Measurements from ENCODE around the gene SCN1B. TPM values are rescaled to one million over a fixed set of nuclear protein-coding genes. Genes with fewer than 3 reads are reported as not detected.
"Not testable (repeated sequence)": the region's sequence is repeated elsewhere in the genome, so short reads cannot be mapped to it uniquely, and the experiment has no call there.

The SCN1B gene
- total RNA-seq, 1 donor from 2014 or later: 1.3 TPM

DNA sequence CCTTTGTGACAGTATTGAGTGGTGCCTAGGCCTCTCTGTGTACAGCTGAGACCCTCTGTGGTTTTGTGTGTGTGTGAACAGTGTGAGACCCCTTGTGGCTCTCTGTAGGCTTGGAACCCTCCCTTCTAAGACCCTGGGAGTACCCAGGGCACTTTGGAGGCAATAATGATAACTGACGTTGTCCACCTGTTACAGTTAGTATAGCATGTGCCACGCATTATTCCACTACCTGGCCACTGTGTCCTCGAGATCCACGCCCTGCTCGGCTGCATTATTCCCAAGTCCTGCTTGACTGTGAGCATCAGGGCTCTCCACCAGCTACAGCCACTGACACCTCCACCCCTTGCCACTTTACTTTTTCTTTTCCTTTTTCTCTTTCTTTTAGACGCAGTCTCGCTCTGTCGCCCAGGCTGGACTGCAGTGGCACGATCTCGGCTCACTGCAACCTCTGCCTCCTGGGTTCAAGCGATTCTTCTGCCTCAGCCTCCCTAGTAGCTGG is 28.2 kb upstream of the SCN1B start:
- no peak for DNase-seq (ENCODE audit: low read depth)
- no peak for TF ChIP-seq CTCF (conservative IDR thresholded peaks at IDR 0.05; ENCODE audit: low read depth, low read length)
- no peak overlapping the region for H3K4me3 ChIP-seq (ENCODE audit: low read depth, low read length)

DNA sequence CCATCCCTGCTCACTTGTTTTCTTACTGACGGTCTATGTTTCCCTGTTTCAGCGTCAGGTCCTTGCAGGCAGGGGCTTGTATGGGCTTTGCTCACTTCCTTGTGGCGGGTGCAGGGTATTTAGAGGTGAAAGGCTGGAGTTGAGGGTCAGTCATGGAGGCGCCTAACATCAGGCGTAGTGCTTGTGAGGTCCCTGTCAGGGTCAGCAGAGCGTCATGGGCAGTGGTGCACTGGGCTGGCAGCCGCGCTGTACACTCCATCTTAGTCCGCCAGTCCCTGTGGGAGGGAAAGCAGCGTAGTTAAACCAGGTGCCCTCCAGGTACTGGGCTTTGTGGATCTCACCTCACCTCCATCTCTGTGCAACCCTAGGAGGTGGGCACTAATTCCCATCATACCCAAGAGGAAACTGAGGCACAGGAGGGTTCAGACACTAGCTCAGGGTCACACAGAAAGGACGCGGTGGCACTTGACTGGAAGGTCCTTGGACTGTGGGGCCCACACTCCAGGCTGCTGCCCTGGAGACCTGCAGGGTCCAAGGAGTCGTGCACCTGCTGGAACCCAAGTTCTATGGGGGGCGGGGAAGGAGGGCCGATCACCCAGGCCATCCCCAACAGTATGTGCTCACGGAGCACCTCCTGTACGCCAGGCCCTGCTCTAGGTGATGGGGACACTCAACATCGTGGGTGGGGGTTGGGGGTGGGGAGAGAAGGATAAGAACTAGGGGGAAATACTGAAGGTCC is 25.6 kb upstream of the SCN1B start:
- no peak for TF ChIP-seq CTCF (conservative IDR thresholded peaks at IDR 0.05; ENCODE audit: low read depth, low read length)
- no peak overlapping the region for H3K4me3 ChIP-seq (ENCODE audit: low read depth, low read length)
- no peak for DNase-seq (ENCODE audit: low read depth)

- no peak for TF ChIP-seq CTCF (conservative IDR thresholded peaks at IDR 0.05; ENCODE audit: low read depth, low read length)
- no peak overlapping the region for H3K4me3 ChIP-seq (ENCODE audit: low read depth, low read length)
- DNase-seq (ENCODE audit: low read depth): no peak
Observed at GRCh38 chr19:35005256-35005977, 24.9 kb upstream of the SCN1B start.

GRCh38 chr19:35006007-35006341 is 24.3 kb upstream of the SCN1B start:
- DNase-seq (ENCODE audit: low read depth); H3K4me3 ChIP-seq (ENCODE audit: low read depth, low read length): not testable (repeated sequence)

DNA sequence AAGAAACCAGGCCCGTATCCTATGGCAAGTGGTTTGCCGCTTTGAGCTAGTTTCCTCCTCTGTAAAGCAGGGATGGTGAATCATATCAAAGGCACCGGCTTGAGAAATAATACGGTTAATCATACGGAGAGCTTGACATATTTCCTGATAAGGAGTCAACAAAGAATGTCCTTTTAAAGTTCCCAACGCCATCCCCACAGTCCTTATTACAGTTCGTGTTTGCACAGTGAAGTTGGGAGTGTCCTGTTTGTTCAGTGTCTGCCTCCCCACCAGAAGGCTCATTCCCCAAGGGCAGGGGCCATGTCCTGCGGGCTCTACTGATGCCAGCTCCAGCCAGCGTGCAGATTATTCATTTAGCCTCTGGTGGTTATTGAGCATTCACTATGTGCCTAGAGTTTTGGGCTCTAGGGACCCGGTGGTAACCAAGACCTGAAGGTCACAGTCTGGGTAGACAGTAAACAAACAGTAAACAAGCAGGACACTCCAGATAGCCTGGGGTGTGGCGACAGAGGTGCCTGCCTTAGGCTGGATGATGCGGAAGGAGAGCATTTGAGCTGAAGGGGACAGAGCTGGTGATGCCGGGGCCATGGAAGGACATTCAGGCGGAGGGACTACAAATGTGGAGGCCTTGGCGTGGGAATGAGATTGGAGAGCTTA is 23.8 kb upstream of the SCN1B start:
- H3K4me3 ChIP-seq (ENCODE audit: low read depth, low read length): no peak overlapping the region
- no peak for TF ChIP-seq CTCF (conservative IDR thresholded peaks at IDR 0.05; ENCODE audit: low read depth, low read length)
- no peak for DNase-seq (ENCODE audit: low read depth)

DNA sequence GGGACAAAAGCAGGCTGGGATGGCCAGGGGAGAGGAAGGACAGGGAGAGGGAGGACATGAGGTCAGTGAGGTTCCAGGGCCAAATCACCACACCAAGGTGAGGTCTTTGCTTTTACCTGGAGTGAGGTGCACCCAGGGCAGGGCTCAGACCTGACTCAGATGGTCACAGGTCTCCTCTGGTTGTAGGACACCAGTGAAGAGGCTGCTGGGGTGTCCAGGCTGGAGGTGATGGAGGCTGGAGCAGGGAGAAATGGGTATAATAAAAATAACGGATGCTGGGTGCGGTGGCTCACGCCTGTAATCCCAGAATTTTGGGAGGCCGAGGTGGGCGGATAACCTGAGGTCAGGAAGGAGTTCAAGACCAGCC is 23.3 kb upstream of the SCN1B start:
- no peak for DNase-seq (ENCODE audit: low read depth)
- H3K4me3 ChIP-seq (ENCODE audit: low read depth, low read length): no peak overlapping the region
- TF ChIP-seq CTCF (conservative IDR thresholded peaks at IDR 0.05; ENCODE audit: low read depth, low read length): no peak

- not testable (repeated sequence) for DNase-seq (ENCODE audit: low read depth)
Observed at GRCh38 chr19:35007427-35007826, 22.8 kb upstream of the SCN1B start.

More at GRCh38 chr19:35007427-35007826, 22.8 kb upstream of the SCN1B start:
- H3K4me3 ChIP-seq (ENCODE audit: low read depth, low read length): not testable (repeated sequence)

Measured in epithelial cell of proximal tubule (primary cell).